ENCODE results near the gene ADAMTS18.

- TF ChIP-seq, protein P1, sequence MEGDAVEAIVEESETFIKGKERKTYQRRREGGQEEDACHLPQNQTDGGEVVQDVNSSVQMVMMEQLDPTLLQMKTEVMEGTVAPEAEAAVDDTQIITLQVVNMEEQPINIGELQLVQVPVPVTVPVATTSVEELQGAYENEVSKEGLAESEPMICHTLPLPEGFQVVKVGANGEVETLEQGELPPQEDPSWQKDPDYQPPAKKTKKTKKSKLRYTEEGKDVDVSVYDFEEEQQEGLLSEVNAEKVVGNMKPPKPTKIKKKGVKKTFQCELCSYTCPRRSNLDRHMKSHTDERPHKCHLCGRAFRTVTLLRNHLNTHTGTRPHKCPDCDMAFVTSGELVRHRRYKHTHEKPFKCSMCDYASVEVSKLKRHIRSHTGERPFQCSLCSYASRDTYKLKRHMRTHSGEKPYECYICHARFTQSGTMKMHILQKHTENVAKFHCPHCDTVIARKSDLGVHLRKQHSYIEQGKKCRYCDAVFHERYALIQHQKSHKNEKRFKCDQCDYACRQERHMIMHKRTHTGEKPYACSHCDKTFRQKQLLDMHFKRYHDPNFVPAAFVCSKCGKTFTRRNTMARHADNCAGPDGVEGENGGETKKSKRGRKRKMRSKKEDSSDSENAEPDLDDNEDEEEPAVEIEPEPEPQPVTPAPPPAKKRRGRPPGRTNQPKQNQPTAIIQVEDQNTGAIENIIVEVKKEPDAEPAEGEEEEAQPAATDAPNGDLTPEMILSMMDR (IDR thresholded peaks at IDR 0.05) = no peak
- TF ChIP-seq TAF1 (IDR thresholded peaks at IDR 0.05; ENCODE audit: borderline replicate concordance, low read depth, low read length) (no peak), RCOR1 (IDR thresholded peaks at IDR 0.05; ENCODE audit: low read length) (no peak), EP300 (IDR thresholded peaks at IDR 0.05; ENCODE audit: borderline replicate concordance in 1 of 2, low read depth in 1 of 2, low read length in 1 of 2) (no peak), TEAD4 (IDR thresholded peaks at IDR 0.05; ENCODE audit: borderline replicate concordance, insufficient read depth) (no peak), REST (IDR thresholded peaks at IDR 0.05; ENCODE audit: low read depth, low read length) (no peak), YY1 (IDR thresholded peaks at IDR 0.05; ENCODE audit: low read depth) (no peak), MAX (IDR thresholded peaks at IDR 0.05; ENCODE audit: low read depth) (no peak), POLR2AphosphoS5 (IDR thresholded peaks at IDR 0.05; ENCODE audit: low read depth, low read length) (no peak), USF1 (IDR thresholded peaks at IDR 0.05; ENCODE audit: borderline replicate concordance, low read depth) (no peak), GABPA (IDR thresholded peaks at IDR 0.05; ENCODE audit: low read depth) (no peak), TCF12 (IDR thresholded peaks at IDR 0.05) (no peak)
Measured at GRCh38 chr16:77299395-77299794, 135.4 kb downstream of the ADAMTS18 start.
